SHP77 (cell line): ENCODE data around the gene KCTD21.

ENCODE experiments used
- DNase-seq, 2 experiments: peaks; one replicate each; lab custom pipeline; 2025; lab: John Stamatoyannopoulos, UW

KCTD21 gene

GRCh38 chr11:78200553-78200952 lies 12.1 kb upstream of the KCTD21 start:
- no peak for DNase-seq

- DNase-seq, result no peak
Observed at GRCh38 chr11:78200061-78200460, 11.6 kb upstream of the KCTD21 start.

DNA sequence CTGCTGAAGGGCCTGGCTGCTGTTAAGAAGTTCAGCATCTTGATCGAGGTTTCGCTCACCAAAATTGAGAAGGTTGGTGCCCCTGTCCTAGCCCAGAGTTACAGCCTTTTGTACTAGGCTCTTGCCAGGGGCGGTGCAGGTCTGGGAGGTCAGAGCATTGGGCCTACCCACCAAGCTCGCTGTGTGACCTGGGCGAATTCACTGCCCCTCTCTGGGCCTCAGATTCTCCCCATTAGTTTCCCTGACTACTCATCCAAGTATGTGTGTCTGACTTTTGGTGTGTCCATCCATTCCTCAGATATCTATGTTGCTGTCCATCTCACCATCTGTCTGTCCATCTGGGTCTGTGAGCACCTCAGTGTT lies 11.2 kb upstream of the KCTD21 start:
- no peak for DNase-seq

DNA sequence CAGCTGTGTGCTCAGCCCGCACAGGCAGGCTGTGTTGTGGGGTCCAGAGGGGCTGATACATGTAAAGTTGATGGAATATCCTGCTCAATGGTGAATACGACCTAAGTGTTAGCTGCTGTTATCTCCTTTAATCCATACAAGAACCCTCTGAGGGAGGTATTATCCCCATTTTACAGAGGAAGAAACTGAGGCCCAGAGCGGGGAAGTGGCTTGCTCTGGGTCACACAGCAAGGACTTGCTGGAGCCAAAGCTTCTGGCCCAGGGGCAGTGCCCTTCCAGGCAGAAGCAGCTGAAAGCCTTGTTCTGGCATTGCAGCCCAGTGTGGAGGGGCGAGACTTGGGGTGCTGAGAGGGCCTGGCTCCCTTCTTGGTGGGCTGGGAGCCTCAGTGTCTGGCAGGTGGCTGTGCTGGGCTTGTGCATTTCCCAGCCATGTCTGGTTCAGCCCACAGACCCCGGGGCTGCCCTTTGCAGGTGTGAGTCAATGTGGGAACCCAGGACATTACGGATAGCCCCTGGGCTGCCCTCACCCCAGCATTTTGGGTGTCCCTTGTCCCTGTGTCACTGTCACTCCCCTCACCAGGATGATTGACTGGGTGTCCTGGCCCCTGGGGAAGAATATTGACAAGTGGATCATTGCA lies 10.7 kb upstream of the KCTD21 start:
- DNase-seq, result no peak

DNA sequence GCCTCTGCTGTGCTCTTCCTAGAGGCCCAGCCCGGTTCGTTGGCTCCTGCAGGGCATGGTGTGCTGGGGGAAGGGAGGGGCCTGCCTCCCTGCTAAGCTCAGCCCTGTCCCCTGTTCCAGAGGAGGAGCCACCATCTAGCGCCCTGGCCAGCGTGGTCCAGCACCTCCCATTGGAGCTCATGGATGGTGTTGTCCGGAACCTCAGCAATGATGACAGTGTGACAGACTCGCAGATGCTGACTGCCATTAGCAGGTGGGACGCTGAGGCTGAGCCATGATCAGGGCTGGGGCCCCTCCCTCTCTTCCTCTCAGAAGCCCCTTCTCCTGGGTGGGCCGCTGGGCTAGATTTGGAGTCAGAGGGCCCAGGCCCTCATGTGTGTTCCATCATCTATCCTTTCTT lies 9.4 kb upstream of the KCTD21 start:
- DNase-seq, result no peak

- DNase-seq, result no peak
Observed at GRCh38 chr11:78196661-78197091, 8.2 kb upstream of the KCTD21 start.

DNA sequence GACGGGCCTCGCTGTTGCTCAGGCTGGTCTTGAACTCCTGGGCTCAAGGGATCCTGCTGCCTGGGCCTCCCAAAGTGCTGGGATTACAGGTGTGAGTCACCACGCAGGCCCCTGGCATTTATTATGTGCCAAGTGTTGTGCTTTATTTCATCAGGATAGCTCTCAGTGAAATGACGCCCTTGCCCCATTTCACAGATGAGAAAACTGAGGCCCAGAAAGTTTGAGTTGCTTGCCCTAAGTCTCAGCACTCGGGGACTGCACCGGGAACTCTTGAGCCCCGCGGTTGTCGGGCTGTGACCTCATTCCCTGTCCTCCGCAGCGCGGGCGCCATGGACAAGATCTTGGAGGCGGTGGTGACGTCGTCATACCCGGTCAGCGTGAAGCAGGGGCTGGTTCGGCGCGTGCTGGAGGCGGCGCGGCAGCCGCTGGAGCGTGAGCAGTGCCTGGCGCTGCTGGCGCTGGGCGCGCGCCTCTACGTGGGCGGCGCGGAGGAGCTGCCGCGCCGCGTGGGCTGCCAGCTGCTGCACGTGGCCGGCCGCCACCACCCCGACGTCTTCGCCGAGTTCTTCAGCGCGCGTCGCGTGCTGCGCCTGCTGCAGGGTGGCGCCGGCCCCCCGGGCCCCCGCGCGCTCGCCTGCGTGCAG lies 7.6 kb upstream of the KCTD21 start:
- DNase-seq, result no peak

DNA sequence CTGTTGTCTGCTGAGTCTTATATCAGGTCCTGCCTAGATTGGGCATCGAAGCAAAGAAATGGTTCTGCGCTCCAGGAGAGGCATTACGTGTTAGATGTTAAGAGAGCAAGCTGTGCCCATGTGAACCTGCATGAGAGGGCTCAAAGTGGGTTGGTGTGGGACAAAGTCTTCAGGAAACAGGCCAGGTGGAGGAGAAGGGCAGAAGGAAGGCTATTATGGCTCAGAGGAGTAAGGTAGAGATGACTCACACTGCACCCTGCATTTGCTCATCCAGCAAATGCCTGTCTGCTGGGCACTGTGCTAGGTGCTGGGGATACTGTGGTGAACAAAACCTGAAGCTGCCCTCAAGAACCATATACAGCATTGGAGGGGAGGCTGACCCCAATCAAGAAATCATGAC lies 6.1 kb upstream of the KCTD21 start:
- DNase-seq, result no peak

DNA sequence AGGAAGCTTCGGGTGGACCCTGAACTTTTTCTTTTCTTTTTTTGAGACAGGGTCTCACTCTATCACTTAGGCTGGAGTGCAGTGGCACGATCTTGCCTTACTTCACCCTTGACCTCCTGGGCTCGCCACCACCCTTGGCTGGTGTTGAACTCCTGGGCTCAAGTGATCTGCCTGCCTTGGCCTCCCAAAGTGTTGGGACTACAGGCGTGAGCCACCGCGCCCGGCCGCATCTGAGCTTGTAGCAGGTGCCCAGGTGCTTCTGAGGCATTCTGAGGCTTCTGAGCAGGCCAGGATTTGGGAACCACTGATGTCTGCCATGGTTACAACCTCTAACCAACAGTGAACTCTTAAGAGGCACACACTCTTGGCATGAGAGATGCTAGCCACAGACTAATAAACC lies 5.4 kb upstream of the KCTD21 start:
- DNase-seq, result no peak

- no peak for DNase-seq
Observed at GRCh38 chr11:78192911-78193351, 4.5 kb upstream of the KCTD21 start.

DNA sequence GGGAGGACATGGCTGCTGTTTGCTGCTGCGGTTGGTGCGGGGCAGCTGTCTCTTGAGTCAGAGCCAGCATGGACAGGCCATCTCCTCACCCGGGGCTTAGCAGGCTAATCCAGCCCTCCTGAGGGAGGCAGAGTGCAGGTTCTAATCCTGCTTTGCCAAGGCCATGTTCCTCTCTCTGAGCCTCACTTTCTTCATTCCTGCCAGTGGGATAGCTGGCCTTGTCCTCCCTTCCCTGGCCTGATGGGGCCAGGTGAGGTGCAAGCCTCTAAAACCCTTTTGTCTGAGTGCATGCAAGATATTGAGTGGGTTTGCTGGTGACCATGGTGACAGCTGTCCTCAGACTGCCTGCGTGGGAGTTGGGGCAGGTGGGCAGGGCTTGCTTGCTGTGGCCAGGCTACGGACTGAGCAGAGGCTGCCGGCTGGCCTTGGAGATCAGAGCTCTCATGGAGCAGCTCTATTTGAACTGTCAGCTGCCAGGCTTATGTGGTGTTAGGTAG lies 3.8 kb upstream of the KCTD21 start:
- peak; percentile 31 for DNase-seq

DNA sequence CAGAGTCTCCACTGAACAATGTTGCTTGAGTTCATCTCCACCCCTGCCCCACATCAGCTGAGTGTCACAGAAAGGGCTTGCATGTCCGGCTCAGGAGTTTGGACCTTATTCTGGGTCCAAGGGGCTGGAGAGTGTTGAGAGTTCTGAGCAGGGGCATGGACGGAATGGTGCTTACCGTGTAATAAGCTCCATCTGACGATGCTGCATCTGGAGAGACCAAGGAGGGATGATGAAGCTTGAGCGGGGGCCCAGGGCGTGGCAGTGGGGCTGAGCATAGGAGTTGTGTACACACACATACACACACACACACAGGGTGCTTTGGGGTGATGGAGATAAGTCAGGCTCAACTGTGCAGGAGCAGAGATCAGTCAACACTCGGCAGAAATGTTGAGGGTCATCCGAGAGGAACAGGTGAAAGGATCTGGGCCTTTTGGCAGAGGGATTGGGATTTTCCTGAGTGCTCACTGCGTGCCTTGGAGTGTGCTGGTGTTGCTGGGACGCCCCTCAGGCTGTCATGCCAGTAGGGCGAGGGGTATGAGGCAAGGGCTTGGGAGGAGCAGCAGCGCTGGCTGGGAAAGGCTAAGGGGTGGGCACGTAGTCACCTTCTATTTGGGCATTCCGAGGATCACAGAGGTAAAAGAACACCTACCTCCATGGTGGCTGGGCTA lies 2.6 kb upstream of the KCTD21 start:
- DNase-seq, result no peak

GRCh38 chr11:78190374-78190773 lies 1.9 kb upstream of the KCTD21 start:
- DNase-seq, result no peak

GRCh38 chr11:78189851-78190250 lies 1.4 kb upstream of the KCTD21 start:
- no peak for DNase-seq

DNA sequence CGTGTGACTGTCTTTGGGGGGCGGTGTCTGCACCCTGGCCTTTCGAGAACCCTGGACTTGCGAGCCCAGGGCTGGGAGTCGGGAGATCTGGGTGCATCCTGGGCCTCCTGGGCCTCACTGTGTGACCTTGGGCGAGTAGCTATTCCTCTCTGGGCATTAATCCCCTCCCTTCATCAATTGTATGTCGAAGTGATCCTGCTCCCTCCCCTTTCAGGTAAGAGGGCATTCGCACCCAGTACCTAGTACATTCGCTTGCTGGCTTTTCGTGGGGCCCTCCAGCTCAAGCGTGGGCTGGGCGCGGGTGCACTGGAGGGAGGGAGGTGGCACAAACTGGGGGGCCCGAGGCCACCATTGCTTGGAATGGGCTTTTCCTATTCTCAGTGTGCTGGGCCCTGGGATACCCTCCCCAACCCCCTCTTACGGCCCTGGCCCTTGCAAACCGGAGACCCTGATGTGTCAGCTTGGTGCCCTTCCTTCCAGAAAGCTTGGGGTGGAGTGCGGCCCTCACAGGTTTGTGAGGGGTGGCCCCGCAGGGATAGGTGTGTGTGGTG lies 823 bp upstream of the KCTD21 start:
- DNase-seq, result no peak

GRCh38 chr11:78187366-78188285 lies 800 bp downstream of the KCTD21 start:
- no peak for DNase-seq

DNA sequence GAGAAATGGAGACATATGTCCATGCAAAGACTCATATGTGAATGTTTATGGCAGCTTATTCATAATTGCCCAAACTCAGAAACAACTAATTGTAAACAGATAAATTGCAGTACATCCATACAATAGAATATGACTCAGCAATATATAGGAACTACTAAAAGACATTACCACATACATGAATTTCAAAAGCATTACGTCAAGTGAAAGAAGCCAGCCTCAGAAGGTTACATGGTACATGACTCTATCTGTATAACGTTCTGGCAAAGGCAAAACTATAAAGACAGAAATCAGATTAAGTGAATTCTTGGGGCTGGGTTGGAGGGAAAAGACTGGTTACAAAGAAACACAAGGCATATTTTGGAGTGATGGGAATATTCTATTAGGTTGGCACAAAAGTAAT lies 7.2 kb downstream of the KCTD21 start:
- no peak for DNase-seq

DNA sequence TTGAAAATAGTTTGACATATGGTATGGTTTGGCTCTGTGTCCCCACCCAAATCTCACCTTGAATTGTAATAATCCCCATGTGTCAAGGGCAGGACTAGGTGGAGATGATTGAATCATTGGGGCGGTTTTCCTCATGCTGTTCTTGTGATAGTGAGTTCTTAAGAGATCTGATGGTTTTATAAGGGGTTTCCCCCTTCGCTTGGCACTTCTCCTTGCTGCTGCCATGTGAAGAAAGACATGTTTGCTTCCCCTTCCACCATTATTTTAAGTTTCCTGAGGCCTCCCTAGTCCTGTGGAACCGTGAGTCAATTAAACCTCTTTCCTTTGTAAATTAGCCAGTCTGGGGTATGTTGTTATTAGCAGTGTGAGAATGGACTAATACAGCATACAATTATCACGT lies 7.7 kb downstream of the KCTD21 start:
- no peak for DNase-seq

DNA sequence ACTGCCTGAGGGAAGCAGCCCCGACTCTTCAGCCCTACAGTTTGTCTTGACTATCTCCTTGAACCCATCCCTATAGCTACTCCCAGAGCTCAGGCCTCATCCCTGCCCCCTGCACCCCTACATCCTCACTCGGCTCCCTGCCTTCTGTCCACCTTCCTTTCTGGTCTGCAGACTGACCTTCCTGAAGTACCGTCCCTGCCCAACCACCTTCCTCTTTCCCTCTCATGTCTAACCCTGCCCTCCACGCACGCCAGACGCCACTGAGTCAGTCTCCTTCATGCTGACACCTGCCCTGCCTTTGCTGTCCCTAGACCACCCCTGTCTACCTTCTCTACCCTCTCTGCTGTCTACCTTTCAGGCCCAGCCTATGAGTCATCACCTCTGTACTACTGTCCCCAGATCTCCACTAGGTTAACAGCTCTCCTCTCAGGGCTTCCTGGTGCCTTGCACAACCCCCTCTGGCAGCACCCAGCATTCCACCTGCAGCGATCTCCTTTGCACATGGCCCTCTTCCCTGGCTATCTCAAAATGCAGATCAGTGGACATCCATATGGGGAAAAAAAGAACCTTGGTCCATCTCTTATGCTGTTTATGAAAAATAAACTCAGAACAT lies 8.9 kb downstream of the KCTD21 start:
- peak in 1 of 2 experiments; percentile 51 for DNase-seq

- DNase-seq, result no peak
Observed at GRCh38 chr11:78177216-78177615, 11.2 kb downstream of the KCTD21 start.

DNA sequence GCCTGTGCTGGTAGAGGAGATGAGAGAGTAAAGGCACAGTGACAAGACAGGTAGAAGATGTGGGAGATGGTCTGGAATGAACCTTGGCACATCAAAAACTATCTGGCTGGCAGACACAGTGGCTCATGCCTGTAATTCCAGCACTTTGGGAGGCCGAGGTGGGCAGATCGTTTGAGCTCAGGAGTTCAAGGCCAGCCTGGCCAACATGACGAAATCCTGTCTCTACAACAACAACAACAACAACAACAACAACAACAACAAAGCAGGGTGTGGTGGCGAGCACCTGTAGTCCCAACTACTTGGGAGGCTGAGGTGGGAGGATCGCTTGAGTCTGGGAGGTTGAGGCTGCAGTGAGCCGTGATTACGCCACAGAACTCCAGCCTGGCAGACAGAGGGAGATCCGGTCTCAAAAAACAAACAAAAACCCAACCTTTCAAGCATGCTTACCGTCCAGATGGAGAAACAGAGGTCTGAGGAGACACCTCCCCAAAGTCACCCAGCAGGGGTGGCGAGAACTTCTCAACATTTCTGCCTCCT lies 11.8 kb downstream of the KCTD21 start:
- no peak for DNase-seq
